ENCODE measurements around the gene CPNE6.

CPNE6 gene

GRCh38 chr14:24060984-24061913 lies 10.1 kb upstream of the CPNE6 start:
- H3K4me3 ChIP-seq (replicated peaks; ENCODE audit: low read depth, low read length), result no peak overlapping the region
- no peak for DNase-seq (ENCODE audit: low read depth)
- TF ChIP-seq, protein P1, sequence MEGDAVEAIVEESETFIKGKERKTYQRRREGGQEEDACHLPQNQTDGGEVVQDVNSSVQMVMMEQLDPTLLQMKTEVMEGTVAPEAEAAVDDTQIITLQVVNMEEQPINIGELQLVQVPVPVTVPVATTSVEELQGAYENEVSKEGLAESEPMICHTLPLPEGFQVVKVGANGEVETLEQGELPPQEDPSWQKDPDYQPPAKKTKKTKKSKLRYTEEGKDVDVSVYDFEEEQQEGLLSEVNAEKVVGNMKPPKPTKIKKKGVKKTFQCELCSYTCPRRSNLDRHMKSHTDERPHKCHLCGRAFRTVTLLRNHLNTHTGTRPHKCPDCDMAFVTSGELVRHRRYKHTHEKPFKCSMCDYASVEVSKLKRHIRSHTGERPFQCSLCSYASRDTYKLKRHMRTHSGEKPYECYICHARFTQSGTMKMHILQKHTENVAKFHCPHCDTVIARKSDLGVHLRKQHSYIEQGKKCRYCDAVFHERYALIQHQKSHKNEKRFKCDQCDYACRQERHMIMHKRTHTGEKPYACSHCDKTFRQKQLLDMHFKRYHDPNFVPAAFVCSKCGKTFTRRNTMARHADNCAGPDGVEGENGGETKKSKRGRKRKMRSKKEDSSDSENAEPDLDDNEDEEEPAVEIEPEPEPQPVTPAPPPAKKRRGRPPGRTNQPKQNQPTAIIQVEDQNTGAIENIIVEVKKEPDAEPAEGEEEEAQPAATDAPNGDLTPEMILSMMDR (IDR thresholded peaks at IDR 0.05; ENCODE audit: low read length, missing control alignments), result no peak

DNA sequence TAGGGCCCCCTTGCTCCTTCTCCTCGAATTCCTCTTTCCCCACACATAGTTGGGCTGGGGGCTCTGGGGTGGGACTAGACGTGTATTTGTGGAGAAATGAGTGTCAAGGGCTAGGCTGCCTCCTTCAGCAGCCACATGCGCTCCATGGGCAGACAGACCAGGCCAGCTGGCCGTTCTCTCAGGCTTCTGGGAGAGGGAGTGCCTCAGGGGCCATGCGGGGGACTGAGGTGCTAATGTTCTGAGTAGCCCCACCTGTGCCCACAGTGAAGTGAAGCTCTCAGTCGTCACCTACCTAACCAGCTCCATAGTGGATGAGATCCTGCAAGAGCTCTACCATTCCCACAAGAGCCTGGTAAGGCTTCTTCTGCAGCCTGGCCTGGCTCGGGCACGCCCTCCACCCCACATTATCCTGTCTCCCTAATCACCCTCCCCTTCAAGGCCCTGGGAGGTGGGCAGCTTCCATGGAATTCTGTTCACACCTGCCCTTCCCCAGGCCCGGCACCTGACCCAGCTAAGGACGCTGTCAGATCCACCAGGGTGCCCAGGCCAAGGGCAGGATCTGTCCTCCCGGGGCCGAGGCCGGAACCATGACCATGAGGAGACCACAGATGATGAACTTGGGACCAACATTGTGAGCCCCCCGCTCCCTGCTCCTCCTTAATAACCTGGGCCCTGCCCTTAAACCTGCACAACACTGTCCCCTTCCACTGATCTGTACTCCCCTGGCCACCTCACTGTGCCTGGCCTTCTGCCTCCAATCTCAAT lies 9.0 kb upstream of the CPNE6 start:
- no peak overlapping the region for H3K4me3 ChIP-seq (replicated peaks; ENCODE audit: low read depth, low read length)
- TF ChIP-seq, protein P1 (IDR thresholded peaks at IDR 0.05; ENCODE audit: low read length, missing control alignments), result no peak
- no peak for DNase-seq (ENCODE audit: low read depth)

- TF ChIP-seq, protein P1 (IDR thresholded peaks at IDR 0.05; ENCODE audit: low read length, missing control alignments), result no peak
- no peak for DNase-seq (ENCODE audit: low read depth)
- H3K4me3 ChIP-seq (replicated peaks; ENCODE audit: low read depth, low read length), result no peak overlapping the region
Observed at GRCh38 chr14:24063263-24063836, 8.0 kb upstream of the CPNE6 start.

GRCh38 chr14:24064091-24064795 lies 7.1 kb upstream of the CPNE6 start:
- TF ChIP-seq, protein P1 (IDR thresholded peaks at IDR 0.05; ENCODE audit: low read length, missing control alignments), result no peak
- no peak for DNase-seq (ENCODE audit: low read depth)
- no peak overlapping the region for H3K4me3 ChIP-seq (replicated peaks; ENCODE audit: low read depth, low read length)

GRCh38 chr14:24064856-24065255 lies 6.5 kb upstream of the CPNE6 start:
- DNase-seq (ENCODE audit: low read depth), result no peak
- TF ChIP-seq, protein P1 (IDR thresholded peaks at IDR 0.05; ENCODE audit: low read length, missing control alignments), result no peak
- no peak overlapping the region for H3K4me3 ChIP-seq (replicated peaks; ENCODE audit: low read depth, low read length)

DNA sequence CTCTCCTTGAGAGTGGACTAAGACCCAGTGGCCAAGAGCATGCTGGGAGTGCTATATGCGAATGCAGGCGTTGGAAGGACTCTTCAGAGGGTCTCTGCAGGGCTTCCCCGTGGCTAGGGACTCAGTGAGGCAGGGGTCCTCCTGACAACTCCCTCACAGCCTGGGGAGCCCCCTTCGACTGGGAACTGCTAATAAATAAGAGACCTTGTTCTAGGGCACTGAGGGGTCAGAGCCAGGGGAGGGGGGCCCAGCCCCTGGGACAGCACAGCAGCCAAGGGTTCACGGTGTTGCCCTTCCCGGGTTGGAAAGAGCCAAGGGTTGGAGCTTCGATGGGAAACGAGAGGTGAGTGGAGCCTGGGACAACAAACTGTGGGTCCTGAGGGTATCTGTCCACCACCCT lies 6.0 kb upstream of the CPNE6 start:
- DNase-seq (ENCODE audit: low read depth), result no peak
- no peak overlapping the region for H3K4me3 ChIP-seq (replicated peaks; ENCODE audit: low read depth, low read length)
- TF ChIP-seq, protein P1 (IDR thresholded peaks at IDR 0.05; ENCODE audit: low read length, missing control alignments), result no peak
